Esophagus (tissue), 2 donors: Measurements from ENCODE around the gene UTP11. TPM values are rescaled to one million over a fixed set of nuclear protein-coding genes. Genes with fewer than 3 reads are reported as not detected.

Experiments used
- H3K27ac ChIP-seq, 2 donors: one replicate each; pipeline ENCODE4 v1.5.1; 2013; ENCODE audit warnings: low read depth in 2 of 2, mild to moderate bottlenecking in 2 of 2, inconsistent platforms in 1 of 2, low read length in 1 of 2, moderate library complexity in 1 of 2
- H3K27me3 ChIP-seq, 2 donors: one replicate each; pipeline ENCODE4 v1.6.1; 2013; ENCODE audit warnings: low read length in 2 of 2, control low read depth in 1 of 2, mild to moderate bottlenecking in 1 of 2; ENCODE audit not compliant: insufficient read depth in 2 of 2, control insufficient read depth in 1 of 2
- H3K36me3 ChIP-seq, 2 donors: one replicate each; pipeline ENCODE4 v1.6.1; 2013; ENCODE audit warnings: low read length in 1 of 2; ENCODE audit not compliant: control insufficient read depth in 2 of 2, insufficient read depth in 2 of 2
- H3K4me1 ChIP-seq, 2 donors: one replicate each; pipeline ENCODE4 v1.6.1; 2013; ENCODE audit warnings: low read length in 1 of 2; ENCODE audit not compliant: control insufficient read depth in 2 of 2, insufficient read depth in 2 of 2
- H3K4me3 ChIP-seq, 2 donors: one replicate each; pipeline ENCODE4 v1.5.1; 2013; ENCODE audit warnings: low read length in 2 of 2, mild to moderate bottlenecking in 2 of 2, low read depth in 1 of 2, moderate library complexity in 1 of 2
- H3K9me3 ChIP-seq, 2 donors: one replicate each; pipeline ENCODE4 v1.6.1; 2013; ENCODE audit warnings: mild to moderate bottlenecking in 2 of 2, low read depth in 1 of 2, low read length in 1 of 2, moderate library complexity in 1 of 2; ENCODE audit not compliant: control insufficient read depth in 2 of 2, insufficient read depth in 1 of 2
- WGBS, 2 donors: extraction: QIAGEN DNeasy Blood & Tissue Kit; methylation state at CpG; one replicate each; pipeline ENCODE4 v1.1.7; 2013; 5-methylcytosine and 5-hydroxymethylcytosine counted together
- polyA plus RNA-seq, 2 donors: library from polyadenylated mRNA; stranded (reverse); fragments of 200-250 nt; gene quantifications; one replicate each; pipeline ENCODE4 v1.2.3, GENCODE V29; 2013
- donor health status: healthy with polysubstance abuse.
- donor health status: Bipolar disorder and iron deficiency.

The UTP11 gene
- polyA plus RNA-seq, 2 donors = 16.3 to 32.0 TPM

GRCh38 chr1:38003261-38004250 lies 9.0 kb upstream of the UTP11 start:
- H3K36me3 ChIP-seq = peaks cover 0 to 4% of the 10 kb centered on the region in 2 donors
- H3K27ac ChIP-seq = peak overlapping the region; percentile 77 to 79
- peak overlapping the region; percentile 57 to 71 for H3K4me3 ChIP-seq
- 66 to 70% methylated on average over 8 of the region's 8 CpGs for WGBS, 2 donors
- H3K4me1 ChIP-seq = peaks cover 8 to 22% of the 10 kb centered on the region in 2 donors
- H3K27me3 ChIP-seq = no peaks in the 10 kb centered on the region
- no peaks in the 10 kb centered on the region for H3K9me3 ChIP-seq

- Histone ChIP-seq H3K4me1 (peaks cover 4 to 14% of the 10 kb centered on the region in 2 donors), H3K27me3 (no peaks in the 10 kb centered on the region), H3K27ac (peak overlapping the region; percentile 77 to 79)
Observed at GRCh38 chr1:38004284-38005108, 8.0 kb upstream of the UTP11 start.

GRCh38 chr1:38005195-38006007 lies 7.1 kb upstream of the UTP11 start, which contains the start of gene FHL3:
FHL3 (minus strand) TSS chr1:38005514; CDS start chr1:37999412, 6,102 bp downstream.
- Histone ChIP-seq H3K4me3 (peak within 1 kb of the TSS; percentile 57 to 71), H3K27ac (peak within 1 kb of the TSS; percentile 79 to 82), H3K36me3 (no peaks in the 10 kb centered on the region), H3K9me3 (no peaks in the 10 kb centered on the region), H3K4me1 (peaks cover 4 to 14% of the 10 kb centered on the region in 2 donors), H3K27me3 (no peaks in the 10 kb centered on the region)
- 2 to 5% methylated on average over 35 to 79 of the region's 83 CpGs for WGBS, 2 donors

More at GRCh38 chr1:38004284-38005108, 8.0 kb upstream of the UTP11 start:
- Histone ChIP-seq H3K9me3 (no peaks in the 10 kb centered on the region), H3K36me3 (no peaks in the 10 kb centered on the region), H3K4me3 (peak overlapping the region; percentile 57 to 71)
- WGBS, 2 donors = 4 to 10% methylated on average over 26 of the region's 26 CpGs

GRCh38 chr1:38006008-38006828 lies 6.3 kb upstream of the UTP11 start:
- no peaks in the 10 kb centered on the region for H3K9me3 ChIP-seq
- peaks cover under 1 to 8% of the 10 kb centered on the region in 2 donors for H3K4me1 ChIP-seq
- WGBS, 2 donors = 66 to 70% methylated on average over 12 of the region's 12 CpGs
- no peaks in the 10 kb centered on the region for H3K27me3 ChIP-seq
- H3K36me3 ChIP-seq = no peaks in the 10 kb centered on the region
- H3K27ac ChIP-seq = peak overlapping the region; percentile 73 to 79
- H3K4me3 ChIP-seq = peak overlapping the region in 1 of 2 donors; percentile 71

GRCh38 chr1:38009088-38009840 lies 3.3 kb upstream of the UTP11 start:
- no peaks in the 10 kb centered on the region for H3K36me3 ChIP-seq
- 78 to 81% methylated on average over 8 of the region's 8 CpGs for WGBS, 2 donors
- H3K27me3 ChIP-seq = no peaks in the 10 kb centered on the region
- H3K4me3 ChIP-seq = no peak overlapping the region
- no peaks in the 10 kb centered on the region for H3K9me3 ChIP-seq
- H3K27ac ChIP-seq = no peak overlapping the region
- H3K4me1 ChIP-seq = peaks cover 0 to 3% of the 10 kb centered on the region in 2 donors

GRCh38 chr1:38009841-38010180 lies 2.7 kb upstream of the UTP11 start:
- H3K27ac ChIP-seq = no peak overlapping the region
- no peaks in the 10 kb centered on the region for H3K4me1 ChIP-seq

GRCh38 chr1:38013227-38013622 lies 691 bp downstream of the UTP11 start:
- 7 to 8% methylated on average over 4 of the region's 4 CpGs for WGBS, 2 donors
- no peaks in the 10 kb centered on the region for H3K4me1 ChIP-seq

More at GRCh38 chr1:38009841-38010180, 2.7 kb upstream of the UTP11 start:
- WGBS, 2 donors = 83 to 92% methylated on average over 6 of the region's 6 CpGs
- no peak overlapping the region for H3K4me3 ChIP-seq
- H3K36me3 ChIP-seq = no peaks in the 10 kb centered on the region
- H3K9me3 ChIP-seq = no peaks in the 10 kb centered on the region
- no peaks in the 10 kb centered on the region for H3K27me3 ChIP-seq

GRCh38 chr1:38014171-38014570 lies 1.6 kb downstream of the UTP11 start:
- peaks cover 4 to 8% of the 10 kb centered on the region in 2 donors for H3K36me3 ChIP-seq
- peak overlapping the region; percentile 29 to 40 for H3K27ac ChIP-seq
- WGBS, 2 donors = 48 to 51% methylated on average over 4 of the region's 4 CpGs
- no peaks in the 10 kb centered on the region for H3K4me1 ChIP-seq
- no peaks in the 10 kb centered on the region for H3K27me3 ChIP-seq
- no peaks in the 10 kb centered on the region for H3K9me3 ChIP-seq
- H3K4me3 ChIP-seq = no peak overlapping the region

More at GRCh38 chr1:38013227-38013622, 691 bp downstream of the UTP11 start:
- H3K4me3 ChIP-seq = peak overlapping the region; percentile 79 to 93
- H3K27me3 ChIP-seq = no peaks in the 10 kb centered on the region
- peak overlapping the region; percentile 95 to 99 for H3K27ac ChIP-seq
- peaks cover 4 to 8% of the 10 kb centered on the region in 2 donors for H3K36me3 ChIP-seq
- no peaks in the 10 kb centered on the region for H3K9me3 ChIP-seq
